ENCODE data around the gene HDAC4.

DNA sequence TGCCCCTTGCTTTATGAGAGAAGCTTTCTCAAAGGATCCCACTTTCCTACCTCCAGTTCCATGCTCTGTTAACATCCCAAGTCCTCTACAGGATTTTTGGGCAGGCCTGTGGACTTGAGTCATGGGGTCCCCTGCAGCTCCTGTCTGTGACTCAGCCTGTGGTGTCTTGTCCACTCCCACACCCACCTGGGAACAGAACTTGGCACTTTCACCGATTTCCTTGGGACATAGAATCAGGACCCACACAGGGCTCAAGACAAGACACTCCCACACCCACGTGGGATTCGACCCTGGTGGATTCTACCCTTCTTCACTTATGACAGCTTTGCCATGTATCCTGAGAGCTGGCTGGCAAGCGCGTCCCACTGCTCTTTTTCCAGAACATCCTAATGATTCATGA is 30.7 kb upstream of the HDAC4 start:
- TF ChIP-seq, protein P1, sequence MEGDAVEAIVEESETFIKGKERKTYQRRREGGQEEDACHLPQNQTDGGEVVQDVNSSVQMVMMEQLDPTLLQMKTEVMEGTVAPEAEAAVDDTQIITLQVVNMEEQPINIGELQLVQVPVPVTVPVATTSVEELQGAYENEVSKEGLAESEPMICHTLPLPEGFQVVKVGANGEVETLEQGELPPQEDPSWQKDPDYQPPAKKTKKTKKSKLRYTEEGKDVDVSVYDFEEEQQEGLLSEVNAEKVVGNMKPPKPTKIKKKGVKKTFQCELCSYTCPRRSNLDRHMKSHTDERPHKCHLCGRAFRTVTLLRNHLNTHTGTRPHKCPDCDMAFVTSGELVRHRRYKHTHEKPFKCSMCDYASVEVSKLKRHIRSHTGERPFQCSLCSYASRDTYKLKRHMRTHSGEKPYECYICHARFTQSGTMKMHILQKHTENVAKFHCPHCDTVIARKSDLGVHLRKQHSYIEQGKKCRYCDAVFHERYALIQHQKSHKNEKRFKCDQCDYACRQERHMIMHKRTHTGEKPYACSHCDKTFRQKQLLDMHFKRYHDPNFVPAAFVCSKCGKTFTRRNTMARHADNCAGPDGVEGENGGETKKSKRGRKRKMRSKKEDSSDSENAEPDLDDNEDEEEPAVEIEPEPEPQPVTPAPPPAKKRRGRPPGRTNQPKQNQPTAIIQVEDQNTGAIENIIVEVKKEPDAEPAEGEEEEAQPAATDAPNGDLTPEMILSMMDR (IDR thresholded peaks at IDR 0.05) = no peak
- TF ChIP-seq EP300 (IDR thresholded peaks at IDR 0.05) = no peak
